ENCODE results near the gene UNC45A. TPM values are rescaled to one million over a fixed set of nuclear protein-coding genes. Genes with fewer than 3 reads are reported as not detected.
"Not testable (repeated sequence)": the region's sequence is repeated elsewhere in the genome, so short reads cannot be mapped to it uniquely, and the experiment has no call there.

UNC45A gene
- total and polyA plus RNA-seq, 2 experiments from 2014 or later = 55.2 to 55.3 TPM

- Histone ChIP-seq H3K79me2 (no peaks in the 10 kb centered on the region), H3K9me3 (ENCODE audit: low read depth) (no peaks in the 10 kb centered on the region), H3K36me3 (replicated peaks; ENCODE audit: insufficient read depth, low read depth) (no peaks in the 10 kb centered on the region), H3K4me3 (no peak overlapping the region), H3K4me2 (no peak overlapping the region), H3K9me2 (replicated peaks; ENCODE audit: insufficient read depth) (no peaks in the 10 kb centered on the region), H3K27ac (no peak overlapping the region), H3K27me3 (no peaks in the 10 kb centered on the region), H2AFZ (no peak overlapping the region), H4K20me1 (ENCODE audit: insufficient read depth, poor library complexity, severe bottlenecking) (no peaks in the 10 kb centered on the region), H3K4me1 (ENCODE audit: insufficient read depth) (no peaks in the 10 kb centered on the region)
- no peak for DNase-seq (ENCODE audit: low spot score)
- WGBS (ENCODE audit: low lambda C conversion rate, missing lambda C conversion rate) = 97% methylated on average over 29 of the region's 29 CpGs
- TF ChIP-seq, protein P1, sequence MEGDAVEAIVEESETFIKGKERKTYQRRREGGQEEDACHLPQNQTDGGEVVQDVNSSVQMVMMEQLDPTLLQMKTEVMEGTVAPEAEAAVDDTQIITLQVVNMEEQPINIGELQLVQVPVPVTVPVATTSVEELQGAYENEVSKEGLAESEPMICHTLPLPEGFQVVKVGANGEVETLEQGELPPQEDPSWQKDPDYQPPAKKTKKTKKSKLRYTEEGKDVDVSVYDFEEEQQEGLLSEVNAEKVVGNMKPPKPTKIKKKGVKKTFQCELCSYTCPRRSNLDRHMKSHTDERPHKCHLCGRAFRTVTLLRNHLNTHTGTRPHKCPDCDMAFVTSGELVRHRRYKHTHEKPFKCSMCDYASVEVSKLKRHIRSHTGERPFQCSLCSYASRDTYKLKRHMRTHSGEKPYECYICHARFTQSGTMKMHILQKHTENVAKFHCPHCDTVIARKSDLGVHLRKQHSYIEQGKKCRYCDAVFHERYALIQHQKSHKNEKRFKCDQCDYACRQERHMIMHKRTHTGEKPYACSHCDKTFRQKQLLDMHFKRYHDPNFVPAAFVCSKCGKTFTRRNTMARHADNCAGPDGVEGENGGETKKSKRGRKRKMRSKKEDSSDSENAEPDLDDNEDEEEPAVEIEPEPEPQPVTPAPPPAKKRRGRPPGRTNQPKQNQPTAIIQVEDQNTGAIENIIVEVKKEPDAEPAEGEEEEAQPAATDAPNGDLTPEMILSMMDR (IDR thresholded peaks at IDR 0.05; ENCODE audit: poor library complexity) = no peak
- TF ChIP-seq EZH2phosphoT487 (IDR thresholded peaks at IDR 0.05; ENCODE audit: low read depth, severe bottlenecking, unreplicated experiment) (no peak), EZH2 (IDR thresholded peaks at IDR 0.05; ENCODE audit: borderline replicate concordance) (no peak)
These were observed 42.4 kb upstream of the UNC45A start for GRCh38 chr15:90892498-90893174.

DNA sequence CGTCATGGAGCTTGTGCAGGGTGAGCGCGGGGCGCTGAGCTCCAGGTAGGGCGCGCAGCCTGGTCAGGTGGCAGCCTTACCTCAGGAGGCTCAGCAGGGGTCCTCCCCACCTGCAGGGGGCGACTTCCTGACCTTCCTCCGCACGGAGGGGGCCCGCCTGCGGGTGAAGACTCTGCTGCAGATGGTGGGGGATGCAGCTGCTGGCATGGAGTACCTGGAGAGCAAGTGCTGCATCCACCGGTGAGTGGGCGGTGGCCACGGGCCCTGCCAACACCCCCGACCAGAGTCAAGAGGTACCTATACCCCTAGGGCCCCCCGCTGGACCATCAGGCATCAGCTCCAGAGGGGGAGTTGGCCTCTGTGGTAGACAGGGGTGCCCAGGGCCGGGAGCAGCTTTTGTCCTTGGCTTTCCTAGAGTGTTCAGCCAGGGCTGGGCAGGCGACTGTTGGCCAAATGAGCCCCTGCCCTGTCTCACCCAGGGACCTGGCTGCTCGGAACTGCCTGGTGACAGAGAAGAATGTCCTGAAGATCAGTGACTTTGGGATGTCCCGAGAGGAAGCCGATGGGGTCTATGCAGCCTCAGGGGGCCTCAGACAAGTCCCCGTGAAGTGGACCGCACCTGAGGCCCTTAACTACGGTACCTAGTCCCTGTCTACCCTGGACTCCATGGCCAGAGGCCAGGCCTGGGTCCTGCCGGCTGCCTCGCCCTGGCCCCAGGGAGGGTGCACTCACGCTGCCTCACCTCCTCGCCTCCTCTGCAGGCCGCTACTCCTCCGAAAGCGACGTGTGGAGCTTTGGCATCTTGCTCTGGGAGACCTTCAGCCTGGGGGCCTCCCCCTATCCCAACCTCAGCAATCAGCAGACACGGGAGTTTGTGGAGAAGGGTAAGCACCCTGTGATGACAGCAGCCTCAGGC, 41.7 kb upstream of the UNC45A start:
- H3K9me3 ChIP-seq (ENCODE audit: low read depth) = no peaks in the 10 kb centered on the region
- TF ChIP-seq, protein P1 (IDR thresholded peaks at IDR 0.05; ENCODE audit: poor library complexity) = no peak
- no peak for TF ChIP-seq EZH2phosphoT487 (IDR thresholded peaks at IDR 0.05; ENCODE audit: low read depth, severe bottlenecking, unreplicated experiment)
- TF ChIP-seq EZH2 (IDR thresholded peaks at IDR 0.05; ENCODE audit: borderline replicate concordance) = no peak
- WGBS (ENCODE audit: low lambda C conversion rate, missing lambda C conversion rate) = 96% methylated on average over 31 of the region's 33 CpGs
- no peaks in the 10 kb centered on the region for H4K20me1 ChIP-seq (ENCODE audit: insufficient read depth, poor library complexity, severe bottlenecking)
- H3K79me2 ChIP-seq = no peaks in the 10 kb centered on the region
- no peak overlapping the region for H2AFZ ChIP-seq
- no peak overlapping the region for H3K4me3 ChIP-seq
- no peak overlapping the region for H3K4me2 ChIP-seq
- H3K9me2 ChIP-seq (replicated peaks; ENCODE audit: insufficient read depth) = no peaks in the 10 kb centered on the region
- H3K27me3 ChIP-seq = no peaks in the 10 kb centered on the region
- H3K4me1 ChIP-seq (ENCODE audit: insufficient read depth) = no peaks in the 10 kb centered on the region
- H3K36me3 ChIP-seq (replicated peaks; ENCODE audit: insufficient read depth, low read depth) = no peaks in the 10 kb centered on the region
- DNase-seq (ENCODE audit: low spot score) = no peak
- H3K27ac ChIP-seq = no peak overlapping the region

- no peaks in the 10 kb centered on the region for H3K9me2 ChIP-seq (replicated peaks; ENCODE audit: insufficient read depth)
- no peaks in the 10 kb centered on the region for H3K36me3 ChIP-seq (replicated peaks; ENCODE audit: insufficient read depth, low read depth)
- no peaks in the 10 kb centered on the region for H3K4me1 ChIP-seq (ENCODE audit: insufficient read depth)
- WGBS (ENCODE audit: low lambda C conversion rate, missing lambda C conversion rate) = 90% methylated on average over 10 of the region's 10 CpGs
- DNase-seq (ENCODE audit: low spot score) = no peak
- no peaks in the 10 kb centered on the region for H3K79me2 ChIP-seq
- H3K27me3 ChIP-seq = no peaks in the 10 kb centered on the region
- no peak overlapping the region for H3K27ac ChIP-seq
- H2AFZ ChIP-seq = no peak overlapping the region
- no peak overlapping the region for H3K4me2 ChIP-seq
- H3K9me3 ChIP-seq (ENCODE audit: low read depth) = no peaks in the 10 kb centered on the region
- TF ChIP-seq, protein P1 (IDR thresholded peaks at IDR 0.05; ENCODE audit: poor library complexity) = no peak
- no peak for TF ChIP-seq EZH2 (IDR thresholded peaks at IDR 0.05; ENCODE audit: borderline replicate concordance)
- TF ChIP-seq EZH2phosphoT487 (IDR thresholded peaks at IDR 0.05; ENCODE audit: low read depth, severe bottlenecking, unreplicated experiment) = no peak
- H3K4me3 ChIP-seq = no peak overlapping the region
- no peaks in the 10 kb centered on the region for H4K20me1 ChIP-seq (ENCODE audit: insufficient read depth, poor library complexity, severe bottlenecking)
These were observed 39.4 kb upstream of the UNC45A start for GRCh38 chr15:90895571-90896117.

GRCh38 chr15:90897131-90897655, 37.9 kb upstream of the UNC45A start:
- WGBS (ENCODE audit: low lambda C conversion rate, missing lambda C conversion rate) = over 99% methylated on average over 14 of the region's 14 CpGs
- H2AFZ ChIP-seq; H3K4me2 ChIP-seq; H3K27me3 ChIP-seq; H3K36me3 ChIP-seq (replicated peaks; ENCODE audit: insufficient read depth, low read depth); H3K79me2 ChIP-seq; H3K9me2 ChIP-seq (replicated peaks; ENCODE audit: insufficient read depth); H3K9me3 ChIP-seq (ENCODE audit: low read depth); DNase-seq (ENCODE audit: low spot score); H4K20me1 ChIP-seq (ENCODE audit: insufficient read depth, poor library complexity, severe bottlenecking); H3K4me1 ChIP-seq (ENCODE audit: insufficient read depth); H3K4me3 ChIP-seq; H3K27ac ChIP-seq: not testable (repeated sequence)
